Chondrocyte (in vitro differentiated cells): ENCODE results near the gene SLC25A25. TPM values are rescaled to one million over a fixed set of nuclear protein-coding genes. Genes with fewer than 3 reads are reported as not detected.
"Not testable (repeated sequence)": the region's sequence is repeated elsewhere in the genome, so short reads cannot be mapped to it uniquely, and the experiment has no call there.

Experiments
- DNase-seq: peaks from one replicate; pipeline ENCODE4 v3.0.0; 2021; ENCODE audit warnings: mixed read lengths, low spot score
- H3K27ac Mint-ChIP-seq: one replicate; pipeline ENCODE4 v1.8.0; 2021; ENCODE audit warnings: mild to moderate bottlenecking, moderate library complexity, mixed read lengths; ENCODE audit not compliant: unreplicated experiment
- H3K27me3 Mint-ChIP-seq: 2 replicates; pipeline ENCODE4 v1.8.0; 2021; ENCODE audit warnings: low read depth, mixed read lengths
- H3K36me3 Mint-ChIP-seq: 2 replicates; pipeline ENCODE4 v1.8.0; 2021; ENCODE audit warnings: low read depth, mixed read lengths
- H3K4me1 Mint-ChIP-seq: 2 replicates; pipeline ENCODE4 v1.8.0; 2021; ENCODE audit warnings: low read depth, mild to moderate bottlenecking, mixed read lengths
- H3K4me3 Mint-ChIP-seq: one replicate; pipeline ENCODE4 v1.8.0; 2021; ENCODE audit warnings: mild to moderate bottlenecking, moderate library complexity, mixed read lengths; ENCODE audit not compliant: unreplicated experiment
- H3K9me3 Mint-ChIP-seq: 2 replicates; pipeline ENCODE4 v1.8.0; 2021; ENCODE audit warnings: low read depth, mixed read lengths
- total RNA-seq: library from RNA; stranded (reverse); gene quantifications from 3 replicates; pipeline ENCODE4 v1.2.1, GENCODE V29; 2021
- TF ChIP-seq, protein P1 (sequence below): fragments of 200-600 bp; sonication (generic); IDR thresholded peaks from 2 replicates; pipeline ENCODE4 v1.5.0; 2021; ENCODE audit warnings: antibody characterized with exemption, mild to moderate bottlenecking, moderate library complexity

SLC25A25 gene
- total RNA-seq, 1 donor from 2014 or later: 17.6 TPM

- H3K9me3 Mint-ChIP-seq: no peaks in the 10 kb centered on the region
- peak overlapping the region; percentile 32 for H3K27ac Mint-ChIP-seq
- no peak overlapping the region for H3K4me3 Mint-ChIP-seq
- peaks cover 45% of the 10 kb centered on the region for H3K4me1 Mint-ChIP-seq
- TF ChIP-seq, protein P1, sequence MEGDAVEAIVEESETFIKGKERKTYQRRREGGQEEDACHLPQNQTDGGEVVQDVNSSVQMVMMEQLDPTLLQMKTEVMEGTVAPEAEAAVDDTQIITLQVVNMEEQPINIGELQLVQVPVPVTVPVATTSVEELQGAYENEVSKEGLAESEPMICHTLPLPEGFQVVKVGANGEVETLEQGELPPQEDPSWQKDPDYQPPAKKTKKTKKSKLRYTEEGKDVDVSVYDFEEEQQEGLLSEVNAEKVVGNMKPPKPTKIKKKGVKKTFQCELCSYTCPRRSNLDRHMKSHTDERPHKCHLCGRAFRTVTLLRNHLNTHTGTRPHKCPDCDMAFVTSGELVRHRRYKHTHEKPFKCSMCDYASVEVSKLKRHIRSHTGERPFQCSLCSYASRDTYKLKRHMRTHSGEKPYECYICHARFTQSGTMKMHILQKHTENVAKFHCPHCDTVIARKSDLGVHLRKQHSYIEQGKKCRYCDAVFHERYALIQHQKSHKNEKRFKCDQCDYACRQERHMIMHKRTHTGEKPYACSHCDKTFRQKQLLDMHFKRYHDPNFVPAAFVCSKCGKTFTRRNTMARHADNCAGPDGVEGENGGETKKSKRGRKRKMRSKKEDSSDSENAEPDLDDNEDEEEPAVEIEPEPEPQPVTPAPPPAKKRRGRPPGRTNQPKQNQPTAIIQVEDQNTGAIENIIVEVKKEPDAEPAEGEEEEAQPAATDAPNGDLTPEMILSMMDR: no peak
- H3K27me3 Mint-ChIP-seq: no peaks in the 10 kb centered on the region
- no peak for DNase-seq
- H3K36me3 Mint-ChIP-seq: no peaks in the 10 kb centered on the region
These were observed 2.8 kb downstream of the SLC25A25 start for GRCh38 chr9:128070874-128071273.

GRCh38 chr9:128071475-128071874 lies 3.4 kb downstream of the SLC25A25 start:
- not testable (repeated sequence) for H3K9me3 Mint-ChIP-seq, DNase-seq, H3K36me3 Mint-ChIP-seq, H3K27me3 Mint-ChIP-seq, H3K27ac Mint-ChIP-seq, H3K4me3 Mint-ChIP-seq
- H3K4me1 Mint-ChIP-seq: peaks cover 39% of the 10 kb centered on the region

- Mint-ChIP-seq H3K4me3 (peak overlapping the region; percentile 50), H3K4me1 (peaks cover 39% of the 10 kb centered on the region), H3K9me3 (no peaks in the 10 kb centered on the region), H3K27ac (peak overlapping the region; percentile 95), H3K36me3 (no peaks in the 10 kb centered on the region), H3K27me3 (no peaks in the 10 kb centered on the region)
- TF ChIP-seq, protein P1: no peak
- no peak for DNase-seq
These were observed 4.4 kb downstream of the SLC25A25 start for GRCh38 chr9:128072144-128073021.

DNA sequence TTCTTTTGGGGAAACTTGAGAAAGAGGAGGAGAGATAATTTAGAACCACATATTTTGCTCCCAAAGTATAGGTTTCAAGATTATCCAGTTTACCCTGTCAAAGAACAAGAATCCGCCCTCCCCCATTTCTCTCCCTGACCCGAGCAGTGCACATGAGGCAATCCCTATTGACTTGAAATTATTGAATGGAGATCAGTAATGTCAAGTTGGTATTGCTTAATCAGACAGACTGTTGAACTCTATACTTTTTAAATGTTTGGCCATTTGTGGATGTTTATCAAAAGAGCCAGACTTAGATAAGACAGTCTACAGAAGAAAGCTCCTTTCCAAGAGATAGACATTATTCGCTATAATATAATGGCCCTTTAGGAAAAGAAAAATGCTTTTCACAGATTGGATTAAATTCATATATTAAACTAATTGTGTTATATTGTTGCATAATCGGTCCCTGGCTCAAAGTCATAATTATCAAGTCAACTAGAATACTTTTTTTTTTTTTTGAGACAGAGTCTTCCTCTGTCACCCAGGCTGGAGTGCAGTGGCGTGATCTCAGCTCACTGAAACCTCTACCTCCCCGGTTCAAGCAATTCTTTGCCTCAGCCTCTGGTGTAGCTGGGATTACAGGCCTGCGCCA lies 5.3 kb downstream of the SLC25A25 start:
- Mint-ChIP-seq H3K27me3 (no peaks in the 10 kb centered on the region), H3K4me1 (peaks cover 43% of the 10 kb centered on the region), H3K36me3 (no peaks in the 10 kb centered on the region), H3K4me3 (no peak overlapping the region), H3K9me3 (no peaks in the 10 kb centered on the region), H3K27ac (peak overlapping the region; percentile 95)
- no peak for DNase-seq
- TF ChIP-seq, protein P1: no peak

DNA sequence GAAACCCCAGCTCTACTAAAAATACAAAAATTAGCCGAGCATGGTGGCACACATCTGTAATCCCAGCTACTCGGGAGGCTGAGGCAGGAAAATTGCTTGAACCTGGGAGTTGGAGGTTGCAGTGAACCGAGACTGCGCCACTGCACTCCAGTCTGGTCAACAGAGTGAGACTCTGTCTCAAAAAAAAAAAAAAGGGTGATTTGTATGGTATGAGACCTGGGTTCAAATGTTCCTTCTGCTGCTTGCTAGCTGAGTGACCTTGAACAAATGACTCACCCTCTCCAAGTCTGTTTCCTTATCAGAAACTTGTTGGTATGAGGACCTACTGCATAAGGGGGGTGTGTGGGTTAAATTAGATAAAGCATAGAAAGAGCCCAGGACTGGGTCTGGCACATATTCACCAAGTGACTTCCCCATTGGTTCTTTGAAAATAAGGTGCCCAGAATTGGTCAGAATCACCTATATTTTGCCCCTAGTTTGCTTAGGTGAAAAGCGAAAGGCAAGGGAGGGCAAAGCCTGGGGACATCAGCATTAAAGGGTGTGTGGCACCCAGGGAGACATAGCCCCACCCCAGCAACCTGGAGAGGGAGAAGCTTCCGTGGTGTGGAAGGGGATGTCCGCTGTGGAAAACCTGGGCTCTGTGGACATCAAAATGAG lies 9.9 kb downstream of the SLC25A25 start:
- H3K4me1 Mint-ChIP-seq: peaks cover 41% of the 10 kb centered on the region
- no peaks in the 10 kb centered on the region for H3K9me3 Mint-ChIP-seq
- no peak overlapping the region for H3K27ac Mint-ChIP-seq
- H3K36me3 Mint-ChIP-seq: no peaks in the 10 kb centered on the region
- DNase-seq: no peak
- no peak overlapping the region for H3K4me3 Mint-ChIP-seq
- TF ChIP-seq, protein P1: no peak
- H3K27me3 Mint-ChIP-seq: no peaks in the 10 kb centered on the region
